HEK293 (cell line): ENCODE data around the gene SENP5.

Experiments
- CTCF ChIA-PET: fragments of 350-600 bp; formaldehyde crosslinking; extraction: SDS; loops from one replicate; lab custom pipeline; 2021; ENCODE audit warnings: antibody characterized with exemption; lab: Yijun Ruan, JAX
- POLR2A ChIA-PET: fragments of 300-600 bp; formaldehyde crosslinking; extraction: SDS; loops from one replicate; lab custom pipeline; 2020; ENCODE audit warnings: antibody characterized with exemption, inconsistent platforms; lab: Yijun Ruan, JAX
- H3K27ac ChIP-seq: fragments of 200-500 bp; sonication (Bioruptor generic); 2 replicates; pipeline ENCODE4 v1.5.1; 2014; ENCODE audit warnings: low read depth, low read length, control low read depth, inconsistent platforms; ENCODE audit errors: extremely low read depth
- H3K36me3 ChIP-seq, 2 experiments: fragments of 200-500 bp in 1 of 2; sonication (Bioruptor generic) in 1 of 2; 1 replicate in 1 of 2; 2 replicates in 1 of 2; pipeline ENCODE4 v1.5.1; 2014 to 2017; ENCODE audit warnings: inconsistent platforms in 2 of 2, low read length in 2 of 2; ENCODE audit not compliant: control insufficient read depth in 2 of 2, insufficient read depth in 1 of 2
- H3K4me1 ChIP-seq: fragments of 200-500 bp; sonication (Bioruptor generic); 2 replicates; pipeline ENCODE4 v1.5.1; 2014; ENCODE audit warnings: mild to moderate bottlenecking, low read length, inconsistent platforms; ENCODE audit not compliant: control insufficient read depth, insufficient read depth
- H3K4me3 ChIP-seq: 2 replicates; pipeline ENCODE4 v1.5.1; 2011; ENCODE audit warnings: low read depth, mild to moderate bottlenecking, control low read depth, low read length, moderate library complexity
- H3K9me3 ChIP-seq: fragments of 200-500 bp; sonication (Bioruptor generic); 2 replicates; pipeline ENCODE4 v1.5.1; 2014; ENCODE audit warnings: low read depth, low read length, inconsistent platforms; ENCODE audit not compliant: control insufficient read depth, insufficient read depth
- GFI1B ChIP-seq: fragments of 450-650 bp; formaldehyde crosslinking; IDR thresholded peaks from 2 replicates; pipeline ENCODE4 v1.5.1; 2016; ENCODE audit warnings: missing biosample characterization, missing genetic modification characterization
- GLIS2 ChIP-seq: fragments of 450-650 bp; formaldehyde crosslinking; IDR thresholded peaks from 2 replicates; pipeline ENCODE4 v1.5.1; 2016; ENCODE audit warnings: missing biosample characterization, missing genetic modification characterization
- PRDM10 ChIP-seq: fragments of 450-650 bp; formaldehyde crosslinking; IDR thresholded peaks from 2 replicates; pipeline ENCODE4 v1.5.1; 2016; ENCODE audit warnings: missing biosample characterization, missing genetic modification characterization
- SP2 ChIP-seq: fragments of 450-650 bp; formaldehyde crosslinking; IDR thresholded peaks from 2 replicates; pipeline ENCODE4 v1.5.1; 2016; ENCODE audit warnings: missing biosample characterization, missing genetic modification characterization
- YY1 ChIP-seq: fragments of 450-650 bp; formaldehyde crosslinking; IDR thresholded peaks from 2 replicates; pipeline ENCODE4 v1.5.1; 2018; ENCODE audit warnings: missing biosample characterization, missing genetic modification characterization
- ZBTB44 ChIP-seq: fragments of 450-650 bp; IDR thresholded peaks from 2 replicates; pipeline ENCODE4 v1.5.1; 2018; ENCODE audit warnings: missing biosample characterization, mild to moderate bottlenecking, missing genetic modification characterization
- ZFP3 ChIP-seq: fragments of 450-650 bp; formaldehyde crosslinking; IDR thresholded peaks from 2 replicates; pipeline ENCODE4 v1.5.1; 2016; ENCODE audit warnings: low read depth, missing biosample characterization, missing genetic modification characterization
- ZFP69B ChIP-seq: fragments of 450-650 bp; formaldehyde crosslinking; IDR thresholded peaks from 2 replicates; pipeline ENCODE4 v1.5.1; 2016; ENCODE audit warnings: missing biosample characterization, missing genetic modification characterization
- ZNF121 ChIP-seq: fragments of 450-650 bp; formaldehyde crosslinking; IDR thresholded peaks from 2 replicates; pipeline ENCODE4 v1.5.1; 2016; ENCODE audit warnings: missing biosample characterization, missing genetic modification characterization
- ZNF146 ChIP-seq: fragments of 450-650 bp; formaldehyde crosslinking; IDR thresholded peaks from 2 replicates; pipeline ENCODE4 v1.5.1; 2016; ENCODE audit warnings: missing biosample characterization, missing genetic modification characterization
- ZNF350 ChIP-seq: fragments of 450-650 bp; formaldehyde crosslinking; IDR thresholded peaks from 2 replicates; pipeline ENCODE4 v1.5.0; 2017; ENCODE audit warnings: missing biosample characterization, mild to moderate bottlenecking, missing genetic modification characterization
- ZNF510 ChIP-seq: fragments of 450-650 bp; formaldehyde crosslinking; IDR thresholded peaks from 2 replicates; pipeline ENCODE4 v1.5.1; 2018; ENCODE audit warnings: mild to moderate bottlenecking, missing genetic modification characterization, missing biosample characterization; ENCODE audit not compliant: insufficient replicate concordance
- ZNF571 ChIP-seq: fragments of 450-650 bp; formaldehyde crosslinking; IDR thresholded peaks from 2 replicates; pipeline ENCODE4 v1.5.0; 2017; ENCODE audit warnings: missing biosample characterization, missing genetic modification characterization
- ZNF610 ChIP-seq: fragments of 450-650 bp; formaldehyde crosslinking; IDR thresholded peaks from 2 replicates; pipeline ENCODE4 v1.5.1; 2016; ENCODE audit warnings: missing biosample characterization, missing genetic modification characterization, borderline replicate concordance
- ZNF623 ChIP-seq: fragments of 450-650 bp; formaldehyde crosslinking; IDR thresholded peaks from 2 replicates; pipeline ENCODE4 v1.5.1; 2016; ENCODE audit warnings: missing biosample characterization, missing genetic modification characterization
- ZNF664 ChIP-seq: fragments of 450-650 bp; formaldehyde crosslinking; IDR thresholded peaks from 2 replicates; pipeline ENCODE4 v1.5.1; 2016; ENCODE audit warnings: missing biosample characterization, missing genetic modification characterization
- ZNF776 ChIP-seq: fragments of 450-650 bp; formaldehyde crosslinking; IDR thresholded peaks from 2 replicates; pipeline ENCODE4 v1.5.0; 2017; ENCODE audit warnings: missing biosample characterization, missing genetic modification characterization, borderline replicate concordance
- ZNF785 ChIP-seq: fragments of 450-650 bp; formaldehyde crosslinking; IDR thresholded peaks from 2 replicates; pipeline ENCODE4 v1.5.1; 2016; ENCODE audit warnings: missing biosample characterization, missing genetic modification characterization
- ZNF791 ChIP-seq: fragments of 450-650 bp; formaldehyde crosslinking; IDR thresholded peaks from 2 replicates; pipeline ENCODE4 v1.5.1; 2016; ENCODE audit warnings: missing biosample characterization, missing genetic modification characterization
- TF ChIP-seq, protein P1 (sequence below): fragments of 450-650 bp; formaldehyde crosslinking; IDR thresholded peaks from 2 replicates; pipeline ENCODE4 v1.5.1; 2016; ENCODE audit warnings: missing biosample characterization, missing genetic modification characterization
- TF ChIP-seq, protein P2 (sequence below): fragments of 450-650 bp; formaldehyde crosslinking; IDR thresholded peaks from 2 replicates; pipeline ENCODE4 v1.5.1; 2017; ENCODE audit warnings: missing biosample characterization, missing genetic modification characterization

The SENP5 gene

GRCh38 chr3:196889844-196890708 is 22.4 kb downstream of the SENP5 start (continued):
- TF ChIP-seq ZBTB44 (tag by site-specific recombination): peak; percentile 69

DNA sequence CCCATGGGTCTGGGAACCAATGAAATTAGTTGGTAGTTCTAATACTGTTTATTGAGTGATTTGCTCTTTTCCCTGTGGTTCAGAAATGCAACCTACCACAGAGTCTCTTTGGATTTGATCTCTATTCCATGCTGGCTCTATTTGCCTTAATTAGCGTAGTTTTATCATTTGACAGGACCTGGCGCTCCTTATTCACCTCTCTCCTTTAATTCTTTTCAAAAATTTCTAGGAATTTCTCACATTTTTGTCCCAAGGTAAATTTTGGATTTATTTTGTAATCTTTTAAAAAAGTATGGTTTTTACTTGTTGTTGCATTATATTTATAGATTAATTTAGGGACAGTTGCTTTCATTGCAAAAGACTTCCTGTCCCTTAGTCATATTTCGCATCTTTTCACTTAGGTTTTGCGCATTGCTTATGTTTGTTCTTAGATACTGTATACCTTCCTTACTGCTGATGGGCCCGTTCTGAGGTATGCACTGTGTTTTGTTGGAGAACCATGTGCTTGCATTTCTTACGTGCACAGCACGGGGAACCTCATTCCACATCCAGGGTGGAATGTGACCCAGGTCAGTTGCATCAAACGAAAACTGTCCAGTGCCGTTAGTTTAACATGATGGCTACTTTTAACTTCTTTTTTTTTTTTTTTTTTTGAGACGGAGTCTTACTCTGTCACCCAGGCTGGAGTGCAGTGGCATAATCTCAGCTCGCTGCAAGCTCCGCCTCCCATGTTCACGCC is 27.0 kb downstream of the SENP5 start:
- H3K4me1 ChIP-seq: no peaks in the 10 kb centered on the region
- no peak for TF ChIP-seq GFI1B (tag by site-specific recombination)
- TF ChIP-seq ZNF610 (tag by site-specific recombination): peak; percentile 96
- TF ChIP-seq, all 188 proteins: peak for 1
- no peak overlapping the region for H3K27ac ChIP-seq
- no peaks in the 10 kb centered on the region for H3K9me3 ChIP-seq
- ChIA-PET POLR2A (no interaction called here), CTCF (no interaction called here)
- peaks cover 0 to 16% of the 10 kb centered on the region in 2 experiments; a peak in 1 of 3 replicates for H3K36me3 ChIP-seq
- no peak overlapping the region for H3K4me3 ChIP-seq

- POLR2A ChIA-PET: no interaction called here
- Histone ChIP-seq H3K4me1 (no peaks in the 10 kb centered on the region), H3K36me3 (peaks cover 4 to 21% of the 10 kb centered on the region in 2 experiments; a peak in 2 of 3 replicates), H3K4me3 (no peak overlapping the region), H3K27ac (no peak overlapping the region), H3K9me3 (no peaks in the 10 kb centered on the region)
- CTCF ChIA-PET: no interaction called here
- TF ChIP-seq, protein P1, sequence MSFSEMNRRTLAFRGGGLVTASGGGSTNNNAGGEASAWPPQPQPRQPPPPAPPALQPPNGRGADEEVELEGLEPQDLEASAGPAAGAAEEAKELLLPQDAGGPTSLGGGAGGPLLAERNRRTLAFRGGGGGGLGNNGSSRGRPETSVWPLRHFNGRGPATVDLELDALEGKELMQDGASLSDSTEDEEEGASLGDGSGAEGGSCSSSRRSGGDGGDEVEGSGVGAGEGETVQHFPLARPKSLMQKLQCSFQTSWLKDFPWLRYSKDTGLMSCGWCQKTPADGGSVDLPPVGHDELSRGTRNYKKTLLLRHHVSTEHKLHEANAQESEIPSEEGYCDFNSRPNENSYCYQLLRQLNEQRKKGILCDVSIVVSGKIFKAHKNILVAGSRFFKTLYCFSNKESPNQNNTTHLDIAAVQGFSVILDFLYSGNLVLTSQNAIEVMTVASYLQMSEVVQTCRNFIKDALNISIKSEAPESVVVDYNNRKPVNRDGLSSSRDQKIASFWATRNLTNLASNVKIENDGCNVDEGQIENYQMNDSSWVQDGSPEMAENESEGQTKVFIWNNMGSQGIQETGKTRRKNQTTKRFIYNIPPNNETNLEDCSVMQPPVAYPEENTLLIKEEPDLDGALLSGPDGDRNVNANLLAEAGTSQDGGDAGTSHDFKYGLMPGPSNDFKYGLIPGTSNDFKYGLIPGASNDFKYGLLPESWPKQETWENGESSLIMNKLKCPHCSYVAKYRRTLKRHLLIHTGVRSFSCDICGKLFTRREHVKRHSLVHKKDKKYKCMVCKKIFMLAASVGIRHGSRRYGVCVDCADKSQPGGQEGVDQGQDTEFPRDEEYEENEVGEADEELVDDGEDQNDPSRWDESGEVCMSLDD: no peak
- TF ChIP-seq YY1 (tag by site-specific recombination) (no peak), ZNF791 (no peak), ZNF623 (tag by site-specific recombination) (no peak), ZNF350 (tag by site-specific recombination) (no peak), PRDM10 (tag by site-specific recombination) (no peak), ZNF510 (tag by site-specific recombination) (no peak), ZNF785 (tag by site-specific recombination) (no peak), ZNF664 (no peak), ZNF776 (tag by site-specific recombination) (no peak), ZNF121 (no peak), SP2 (no peak), ZNF146 (tag by site-specific recombination) (no peak), ZNF571 (no peak), ZFP3 (no peak), ZFP69B (tag by site-specific recombination) (no peak), GLIS2 (tag by site-specific recombination) (no peak)
- TF ChIP-seq, protein P2, sequence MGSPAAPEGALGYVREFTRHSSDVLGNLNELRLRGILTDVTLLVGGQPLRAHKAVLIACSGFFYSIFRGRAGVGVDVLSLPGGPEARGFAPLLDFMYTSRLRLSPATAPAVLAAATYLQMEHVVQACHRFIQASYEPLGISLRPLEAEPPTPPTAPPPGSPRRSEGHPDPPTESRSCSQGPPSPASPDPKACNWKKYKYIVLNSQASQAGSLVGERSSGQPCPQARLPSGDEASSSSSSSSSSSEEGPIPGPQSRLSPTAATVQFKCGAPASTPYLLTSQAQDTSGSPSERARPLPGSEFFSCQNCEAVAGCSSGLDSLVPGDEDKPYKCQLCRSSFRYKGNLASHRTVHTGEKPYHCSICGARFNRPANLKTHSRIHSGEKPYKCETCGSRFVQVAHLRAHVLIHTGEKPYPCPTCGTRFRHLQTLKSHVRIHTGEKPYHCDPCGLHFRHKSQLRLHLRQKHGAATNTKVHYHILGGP (tag by site-specific recombination): no peak
These were observed 28.5 kb downstream of the SENP5 start for GRCh38 chr3:196896229-196896628.
